OCI-LY3 (cell line): ENCODE data around the gene PPP2R5E.

Experiments used
- H2AFZ ChIP-seq: fragments of 200-600, 300-600 bp; shearing (Covaris generic); 2 replicates; pipeline ENCODE4 v1.6.0; 2014; ENCODE audit warnings: antibody characterized with exemption, low read depth, low read length
- H3K27ac ChIP-seq: fragments of 200-600, 300-600 bp; sonication (generic); 2 replicates; pipeline ENCODE4 v1.5.1; 2014; ENCODE audit warnings: mild to moderate bottlenecking, low read length, moderate library complexity, mixed read lengths
- H3K27me3 ChIP-seq: fragments of 200-600, 300-600 bp; sonication (generic); 2 replicates; pipeline ENCODE4 v1.6.1; 2014; ENCODE audit warnings: low read depth, low read length, mixed read lengths
- H3K36me3 ChIP-seq: fragments of 200-600, 300-600 bp; sonication (generic); replicated peaks from 2 replicates; pipeline ENCODE3; 2014; ENCODE audit warnings: low read depth, low read length, mixed read lengths
- H3K4me1 ChIP-seq: fragments of 300-600, 200-600 bp; sonication (generic); 2 replicates; pipeline ENCODE4 v1.6.1; 2014; ENCODE audit warnings: low read length, mixed read lengths
- H3K4me2 ChIP-seq: fragments of 200-600, 300-600 bp; sonication (generic); 2 replicates; pipeline ENCODE4 v1.6.1; 2014; ENCODE audit warnings: low read length, mixed read lengths
- H3K4me3 ChIP-seq: fragments of 300-600, 200-600 bp; sonication (generic); 2 replicates; pipeline ENCODE4 v1.5.1; 2014; ENCODE audit warnings: antibody characterized with exemption, mild to moderate bottlenecking, low read length, moderate library complexity
- H3K79me2 ChIP-seq: fragments of 300-600, 200-600 bp; shearing (Covaris generic); 2 replicates; pipeline ENCODE4 v1.6.1; 2014; ENCODE audit warnings: mild to moderate bottlenecking, low read length, mixed read lengths
- H3K9ac ChIP-seq: fragments of 300-600, 200-600 bp; shearing (Covaris generic); 2 replicates; pipeline ENCODE4 v1.6.0; 2014; ENCODE audit warnings: mild to moderate bottlenecking, low read length, moderate library complexity
- H3K9me3 ChIP-seq: fragments of 200-600, 300-600 bp; shearing (Covaris generic); 2 replicates; pipeline ENCODE4 v1.6.1; 2014; ENCODE audit warnings: low read length, mixed read lengths; ENCODE audit not compliant: insufficient read depth
- H4K20me1 ChIP-seq: fragments of 200-600, 300-600 bp; sonication (generic); 2 replicates; pipeline ENCODE4 v1.6.1; 2016; ENCODE audit warnings: low read length, mixed read lengths; ENCODE audit not compliant: insufficient read depth
- EZH2phosphoT487 ChIP-seq: fragments of 200-600 bp; shearing (Covaris generic); IDR thresholded peaks from 2 replicates; pipeline ENCODE4 v1.6.1; 2018; ENCODE audit warnings: antibody characterized with exemption, mixed run types, low read depth
- TF ChIP-seq, protein P1 (sequence below): fragments of 200-600, 300-600 bp; sonication (generic); IDR thresholded peaks from 2 replicates; pipeline ENCODE4 v1.5.1; 2014; ENCODE audit warnings: antibody characterized with exemption, low read length, low read depth

PPP2R5E gene

DNA sequence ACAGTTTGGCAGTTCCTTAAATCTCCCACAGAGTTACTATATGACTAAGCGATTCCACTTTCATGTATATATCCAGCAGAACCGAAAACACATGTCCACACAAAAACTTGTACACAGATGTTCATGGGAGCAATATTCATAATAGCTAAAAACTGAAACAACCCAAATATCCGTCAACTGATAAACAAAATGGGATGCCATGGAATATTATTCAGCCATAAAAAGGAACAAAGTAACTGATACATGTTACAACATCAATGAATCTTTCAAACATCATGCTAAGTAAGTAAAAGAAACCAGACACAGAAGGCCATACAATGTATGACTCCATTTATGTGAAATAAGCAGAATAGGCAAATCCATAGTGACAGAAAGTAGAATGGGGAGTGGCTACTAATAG is 144.2 kb downstream of the PPP2R5E start:
- H2AFZ ChIP-seq: no peak overlapping the region

GRCh38 chr14:63394841-63395240 is 148.3 kb downstream of the PPP2R5E start:
- H4K20me1 ChIP-seq: no peaks in the 10 kb centered on the region
- no peak overlapping the region for H3K4me3 ChIP-seq
- no peak for TF ChIP-seq EZH2phosphoT487
- TF ChIP-seq, protein P1, sequence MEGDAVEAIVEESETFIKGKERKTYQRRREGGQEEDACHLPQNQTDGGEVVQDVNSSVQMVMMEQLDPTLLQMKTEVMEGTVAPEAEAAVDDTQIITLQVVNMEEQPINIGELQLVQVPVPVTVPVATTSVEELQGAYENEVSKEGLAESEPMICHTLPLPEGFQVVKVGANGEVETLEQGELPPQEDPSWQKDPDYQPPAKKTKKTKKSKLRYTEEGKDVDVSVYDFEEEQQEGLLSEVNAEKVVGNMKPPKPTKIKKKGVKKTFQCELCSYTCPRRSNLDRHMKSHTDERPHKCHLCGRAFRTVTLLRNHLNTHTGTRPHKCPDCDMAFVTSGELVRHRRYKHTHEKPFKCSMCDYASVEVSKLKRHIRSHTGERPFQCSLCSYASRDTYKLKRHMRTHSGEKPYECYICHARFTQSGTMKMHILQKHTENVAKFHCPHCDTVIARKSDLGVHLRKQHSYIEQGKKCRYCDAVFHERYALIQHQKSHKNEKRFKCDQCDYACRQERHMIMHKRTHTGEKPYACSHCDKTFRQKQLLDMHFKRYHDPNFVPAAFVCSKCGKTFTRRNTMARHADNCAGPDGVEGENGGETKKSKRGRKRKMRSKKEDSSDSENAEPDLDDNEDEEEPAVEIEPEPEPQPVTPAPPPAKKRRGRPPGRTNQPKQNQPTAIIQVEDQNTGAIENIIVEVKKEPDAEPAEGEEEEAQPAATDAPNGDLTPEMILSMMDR: no peak
- H3K27me3 ChIP-seq: no peaks in the 10 kb centered on the region
- no peak overlapping the region for H2AFZ ChIP-seq
- H3K36me3 ChIP-seq: peaks cover 12% of the 10 kb centered on the region
- no peaks in the 10 kb centered on the region for H3K79me2 ChIP-seq
- no peak overlapping the region for H3K27ac ChIP-seq
- no peaks in the 10 kb centered on the region for H3K9me3 ChIP-seq
- peaks cover 4% of the 10 kb centered on the region; the same call in 1 of the 2 replicates for H3K4me1 ChIP-seq
- H3K9ac ChIP-seq: no peak overlapping the region
- H3K4me2 ChIP-seq: no peak overlapping the region

More for the DNA sequence above, 144.2 kb downstream of the PPP2R5E start:
- Histone ChIP-seq H3K36me3 (peaks cover 12% of the 10 kb centered on the region), H3K4me2 (no peak overlapping the region), H3K79me2 (no peaks in the 10 kb centered on the region), H4K20me1 (peaks cover 16% of the 10 kb centered on the region; the same call in 1 of the 2 replicates), H3K4me3 (no peak overlapping the region), H3K9ac (no peak overlapping the region), H3K4me1 (peaks cover 4% of the 10 kb centered on the region; the same call in 1 of the 2 replicates), H3K27ac (no peak overlapping the region), H3K27me3 (no peaks in the 10 kb centered on the region), H3K9me3 (no peaks in the 10 kb centered on the region)
- TF ChIP-seq EZH2phosphoT487: no peak
- TF ChIP-seq, protein P1: no peak

GRCh38 chr14:63394432-63394831 is 148.7 kb downstream of the PPP2R5E start:
- Histone ChIP-seq H3K4me3 (no peak overlapping the region), H3K9ac (no peak overlapping the region), H3K4me2 (no peak overlapping the region), H4K20me1 (no peaks in the 10 kb centered on the region), H3K79me2 (no peaks in the 10 kb centered on the region), H3K36me3 (peaks cover 8% of the 10 kb centered on the region), H3K4me1 (peaks cover 4% of the 10 kb centered on the region; the same call in 1 of the 2 replicates), H2AFZ (no peak overlapping the region), H3K9me3 (no peaks in the 10 kb centered on the region), H3K27ac (no peak overlapping the region), H3K27me3 (no peaks in the 10 kb centered on the region)
- TF ChIP-seq, protein P1: no peak
- no peak for TF ChIP-seq EZH2phosphoT487

- no peaks in the 10 kb centered on the region for H3K27me3 ChIP-seq
- H3K27ac ChIP-seq: no peak overlapping the region
- H3K4me2 ChIP-seq: no peak overlapping the region
- no peak overlapping the region for H3K4me3 ChIP-seq
- H3K36me3 ChIP-seq: peaks cover 3% of the 10 kb centered on the region
- H3K4me1 ChIP-seq: no peaks in the 10 kb centered on the region
- no peak overlapping the region for H3K9ac ChIP-seq
- TF ChIP-seq, protein P1: no peak
- no peak overlapping the region for H2AFZ ChIP-seq
- no peaks in the 10 kb centered on the region for H3K79me2 ChIP-seq
- H4K20me1 ChIP-seq: no peaks in the 10 kb centered on the region
- H3K9me3 ChIP-seq: no peaks in the 10 kb centered on the region
Measured at GRCh38 chr14:63393012-63393411, 150.2 kb downstream of the PPP2R5E start.
